HG03558 (cell line): ENCODE data around the gene MYLK.
"Not testable (repeated sequence)": the region's sequence is repeated elsewhere in the genome, so short reads cannot be mapped to it uniquely, and the experiment has no call there.

Source experiments
- ATAC-seq: cut with Tn5 transposase; IDR thresholded peaks from one replicate; pipeline ENCODE4 v1.9.1; 2021; ENCODE audit warnings: moderate number of reproducible peaks; ENCODE audit not compliant: unreplicated experiment; ENCODE audit errors: extremely low read depth

The MYLK gene, protein sequence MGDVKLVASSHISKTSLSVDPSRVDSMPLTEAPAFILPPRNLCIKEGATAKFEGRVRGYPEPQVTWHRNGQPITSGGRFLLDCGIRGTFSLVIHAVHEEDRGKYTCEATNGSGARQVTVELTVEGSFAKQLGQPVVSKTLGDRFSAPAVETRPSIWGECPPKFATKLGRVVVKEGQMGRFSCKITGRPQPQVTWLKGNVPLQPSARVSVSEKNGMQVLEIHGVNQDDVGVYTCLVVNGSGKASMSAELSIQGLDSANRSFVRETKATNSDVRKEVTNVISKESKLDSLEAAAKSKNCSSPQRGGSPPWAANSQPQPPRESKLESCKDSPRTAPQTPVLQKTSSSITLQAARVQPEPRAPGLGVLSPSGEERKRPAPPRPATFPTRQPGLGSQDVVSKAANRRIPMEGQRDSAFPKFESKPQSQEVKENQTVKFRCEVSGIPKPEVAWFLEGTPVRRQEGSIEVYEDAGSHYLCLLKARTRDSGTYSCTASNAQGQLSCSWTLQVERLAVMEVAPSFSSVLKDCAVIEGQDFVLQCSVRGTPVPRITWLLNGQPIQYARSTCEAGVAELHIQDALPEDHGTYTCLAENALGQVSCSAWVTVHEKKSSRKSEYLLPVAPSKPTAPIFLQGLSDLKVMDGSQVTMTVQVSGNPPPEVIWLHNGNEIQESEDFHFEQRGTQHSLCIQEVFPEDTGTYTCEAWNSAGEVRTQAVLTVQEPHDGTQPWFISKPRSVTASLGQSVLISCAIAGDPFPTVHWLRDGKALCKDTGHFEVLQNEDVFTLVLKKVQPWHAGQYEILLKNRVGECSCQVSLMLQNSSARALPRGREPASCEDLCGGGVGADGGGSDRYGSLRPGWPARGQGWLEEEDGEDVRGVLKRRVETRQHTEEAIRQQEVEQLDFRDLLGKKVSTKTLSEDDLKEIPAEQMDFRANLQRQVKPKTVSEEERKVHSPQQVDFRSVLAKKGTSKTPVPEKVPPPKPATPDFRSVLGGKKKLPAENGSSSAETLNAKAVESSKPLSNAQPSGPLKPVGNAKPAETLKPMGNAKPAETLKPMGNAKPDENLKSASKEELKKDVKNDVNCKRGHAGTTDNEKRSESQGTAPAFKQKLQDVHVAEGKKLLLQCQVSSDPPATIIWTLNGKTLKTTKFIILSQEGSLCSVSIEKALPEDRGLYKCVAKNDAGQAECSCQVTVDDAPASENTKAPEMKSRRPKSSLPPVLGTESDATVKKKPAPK (N-terminal part only)

DNA sequence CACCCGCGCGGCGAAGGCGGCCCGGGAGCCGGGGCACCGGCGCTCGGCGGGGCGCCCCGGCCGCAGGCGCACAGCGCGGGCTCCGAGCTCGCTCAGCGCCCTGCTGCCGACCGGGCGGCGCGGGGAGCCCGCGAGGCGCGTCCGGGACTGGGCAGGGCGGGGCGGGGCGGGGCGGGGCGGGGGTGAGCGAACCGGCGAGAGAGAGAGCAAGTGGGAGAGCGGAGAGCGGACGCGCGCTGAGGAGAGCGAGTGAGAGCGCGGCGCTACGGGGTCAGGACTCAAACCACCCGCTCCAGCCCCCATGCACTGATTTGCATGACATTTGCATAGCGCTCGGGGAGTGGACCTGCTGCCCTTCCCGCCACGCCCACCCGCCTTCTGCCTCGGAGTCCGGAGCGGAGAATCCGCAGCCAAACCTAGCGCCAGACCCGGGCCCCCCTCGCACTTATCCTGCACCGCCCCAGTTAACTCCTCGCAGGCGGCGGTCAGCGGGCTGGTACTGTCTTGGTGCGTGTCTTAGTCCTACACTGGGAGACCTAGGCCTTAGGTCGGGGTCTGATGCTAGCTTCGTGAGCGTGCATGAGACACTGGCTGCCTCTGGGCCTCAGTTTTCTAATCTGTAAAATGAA lies at the start of gene MYLK:
Gene MYLK (minus strand): TSS at position 130 of the 629 bp plus-strand sequence. CDS start 90,491 bp downstream, outside the sequence.
- no peak for ATAC-seq

DNA sequence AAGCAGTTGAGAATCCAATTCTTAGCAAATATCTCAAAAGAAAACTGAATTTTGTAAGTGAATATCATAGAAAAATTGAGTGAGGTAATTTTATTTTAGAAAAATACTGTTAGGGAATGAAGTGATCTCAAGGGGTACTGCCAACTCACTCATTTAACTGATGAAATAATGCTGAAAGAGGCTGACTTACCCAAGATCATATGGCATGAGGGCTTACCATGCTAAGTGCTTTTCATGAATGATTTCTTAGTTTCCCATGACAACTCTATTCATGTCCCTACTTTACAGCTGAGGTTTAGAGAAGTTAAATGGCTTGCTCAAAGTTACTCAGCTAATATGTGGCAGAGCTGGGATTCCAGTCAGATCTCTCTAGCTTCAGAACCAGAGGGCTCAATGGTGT lies 46.3 kb upstream of the MYLK start:
- no peak for ATAC-seq

DNA sequence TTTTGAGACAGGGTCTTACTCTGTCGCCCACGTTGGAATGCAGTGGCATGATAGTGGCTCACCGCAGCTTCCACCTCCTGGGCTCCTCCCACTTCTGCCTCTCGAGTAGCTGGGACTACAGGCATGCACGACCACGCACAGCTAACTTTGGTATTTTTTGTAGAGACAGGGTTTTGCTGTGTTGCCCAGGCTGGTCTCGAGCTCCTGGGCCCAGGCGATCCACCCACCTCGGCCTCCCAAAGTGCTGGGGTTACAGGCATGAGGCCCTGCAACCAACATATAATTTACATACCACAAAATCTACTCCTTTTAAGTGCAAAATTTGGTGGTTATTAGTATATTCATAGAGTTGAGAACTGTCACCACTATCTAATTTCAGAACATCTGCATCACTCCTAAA lies 45.2 kb upstream of the MYLK start:
- no peak for ATAC-seq

DNA sequence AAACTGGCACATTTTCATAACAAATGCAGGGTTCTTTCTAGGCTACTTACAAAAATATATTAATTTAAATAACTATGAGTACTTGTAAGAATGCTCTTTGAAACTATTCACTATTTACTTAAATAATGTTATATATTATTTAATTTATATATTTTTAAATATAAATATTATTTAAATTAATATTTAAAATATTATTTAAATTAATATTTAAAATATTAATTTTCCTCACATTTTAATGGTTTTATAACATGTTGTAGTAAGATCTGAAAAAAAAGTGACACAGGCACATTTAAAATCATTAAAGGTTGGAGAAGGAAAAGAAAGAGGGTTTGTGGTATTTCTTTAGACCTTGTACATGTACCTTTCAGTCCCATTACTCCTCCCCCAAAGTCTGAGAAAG lies 42.3 kb upstream of the MYLK start:
- no peak for ATAC-seq

DNA sequence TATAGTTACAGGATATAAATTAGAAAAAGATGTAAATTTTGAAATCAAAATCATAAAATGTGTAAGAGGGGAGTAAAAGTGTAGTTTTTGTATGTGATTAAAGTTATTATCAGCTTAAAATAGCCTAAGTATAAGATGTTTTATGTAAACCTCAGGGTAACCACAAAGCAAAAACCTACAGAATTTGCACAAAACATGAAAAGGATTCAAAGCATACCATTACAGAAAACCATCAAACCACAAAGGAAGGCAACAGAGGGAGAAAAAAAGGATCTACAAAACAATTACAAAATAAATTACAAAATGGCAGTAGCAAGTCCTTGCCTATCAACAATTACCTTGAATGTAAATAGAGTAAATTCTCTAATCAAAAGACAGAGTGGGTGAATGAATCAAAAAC lies 36.7 kb upstream of the MYLK start:
- no peak for ATAC-seq

DNA sequence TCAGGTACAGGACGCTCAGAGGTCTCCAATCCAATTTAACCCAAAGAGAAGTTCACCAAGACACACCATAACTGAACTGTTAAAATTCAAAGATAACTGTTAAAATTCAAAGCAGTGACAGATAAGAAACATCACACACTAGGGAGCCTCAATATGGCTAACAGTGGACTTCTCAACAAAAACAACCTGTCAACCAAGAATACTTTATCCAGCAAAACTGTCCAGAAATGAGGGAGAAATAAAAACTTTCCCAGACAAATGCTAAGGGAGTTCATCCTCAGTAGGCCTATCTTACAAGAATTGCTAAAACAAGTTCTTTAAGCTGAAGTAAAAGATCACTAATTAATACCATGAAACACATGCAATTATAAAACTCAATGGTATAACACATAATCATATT lies 36.3 kb upstream of the MYLK start:
- no peak for ATAC-seq

DNA sequence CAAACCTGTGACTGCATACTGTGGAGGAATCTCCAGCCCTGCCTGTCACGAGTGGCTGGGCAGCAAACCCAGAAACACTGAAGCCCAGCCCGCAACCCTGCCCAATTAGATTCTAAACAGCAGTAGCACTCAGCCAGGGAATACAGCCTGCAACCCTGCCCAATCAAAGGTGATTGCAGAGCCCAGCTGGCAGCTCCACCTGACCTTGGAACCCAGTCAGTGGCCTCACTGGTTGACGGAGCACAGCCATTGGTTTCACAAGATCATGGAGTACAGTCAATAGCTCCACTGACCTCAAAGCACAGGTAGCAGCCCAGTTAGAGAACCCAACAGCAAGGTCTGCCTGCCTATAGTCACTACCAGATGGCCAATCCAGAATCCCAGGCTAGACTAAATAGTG lies 35.2 kb upstream of the MYLK start:
- ATAC-seq, result no peak

DNA sequence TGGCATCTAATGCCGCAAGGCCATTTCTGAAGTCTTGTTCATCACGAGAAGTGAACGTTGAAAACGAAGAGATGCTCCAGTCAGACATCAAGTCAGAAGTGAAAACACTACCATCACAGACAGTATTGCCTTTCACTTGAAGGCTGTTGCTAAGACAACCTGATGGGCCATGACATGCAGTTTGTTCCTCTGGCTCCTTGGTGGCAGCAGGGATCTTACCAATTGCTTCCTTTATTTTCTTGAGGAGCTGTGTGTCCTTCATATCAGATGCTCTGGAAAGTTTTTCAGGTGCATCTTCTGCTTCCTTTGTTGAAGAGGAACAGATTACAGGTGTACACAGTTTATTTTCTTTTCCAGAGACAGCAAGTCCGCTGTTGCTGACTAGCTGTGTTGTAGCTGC lies 30.7 kb upstream of the MYLK start:
- no peak for ATAC-seq

DNA sequence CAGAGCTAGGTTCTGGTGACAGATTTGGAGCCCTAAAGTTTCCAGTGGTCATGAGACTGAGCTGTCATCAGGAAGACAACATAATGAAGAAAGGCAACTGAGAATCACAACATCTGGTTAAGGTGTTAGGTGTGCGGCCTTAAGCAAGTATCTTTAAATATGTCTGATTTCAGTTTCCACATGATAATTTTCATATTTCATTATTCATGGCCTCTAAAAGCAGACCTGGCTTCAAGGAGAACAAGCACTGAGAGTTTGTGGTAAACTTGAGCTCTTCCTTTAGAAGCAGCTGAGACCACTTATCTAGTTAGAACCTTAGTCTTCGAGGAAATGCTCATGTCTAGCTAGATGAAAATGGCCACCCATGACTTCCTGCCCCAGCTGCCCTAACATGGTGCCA lies 25.7 kb upstream of the MYLK start:
- no peak for ATAC-seq

DNA sequence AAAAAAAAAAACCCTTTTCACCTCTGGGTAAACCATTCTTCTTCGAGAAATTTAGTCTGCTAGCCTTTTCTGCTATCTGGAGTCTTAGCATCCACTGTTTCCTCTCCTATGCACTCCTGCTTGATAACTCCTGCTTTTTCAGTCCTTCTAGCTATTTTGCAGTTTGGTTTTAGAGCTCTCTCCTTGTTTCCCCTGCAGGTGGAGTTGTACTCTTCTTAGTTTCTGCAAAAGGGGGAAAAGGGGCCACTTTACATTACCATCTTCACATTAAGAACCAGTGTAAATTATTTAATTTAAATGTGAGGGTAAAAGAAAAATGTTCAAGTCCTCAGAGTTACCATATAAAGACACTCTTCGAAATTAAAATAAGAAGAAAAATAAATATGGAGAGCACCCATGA lies 23.6 kb upstream of the MYLK start:
- no peak for ATAC-seq

DNA sequence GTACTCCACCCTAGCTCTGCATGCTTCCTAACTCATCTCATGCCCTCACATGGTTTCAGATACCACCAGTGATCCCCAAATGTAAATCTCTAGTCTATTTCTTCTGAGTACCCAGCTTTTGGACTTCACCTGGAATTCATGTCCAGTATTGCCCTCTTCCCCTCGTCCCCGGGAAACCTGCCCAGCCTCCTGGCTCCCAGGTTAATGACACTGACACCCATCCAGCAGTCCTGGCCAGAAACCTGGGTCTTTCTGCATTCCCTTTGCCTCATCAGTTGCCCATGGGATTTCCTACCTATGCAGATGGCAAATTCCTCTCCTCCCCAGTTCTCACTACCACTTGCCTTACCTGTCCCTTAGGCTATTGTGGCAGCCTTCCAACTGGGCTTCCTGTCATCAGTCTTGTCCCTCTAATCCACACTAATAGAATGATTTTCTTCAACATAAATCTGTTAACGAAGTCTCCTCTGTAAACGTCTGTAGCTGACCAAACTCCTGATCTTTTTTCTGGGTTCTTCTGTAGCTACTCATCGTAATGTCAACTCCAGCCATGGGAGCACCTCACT lies 15.3 kb upstream of the MYLK start:
- no peak for ATAC-seq

DNA sequence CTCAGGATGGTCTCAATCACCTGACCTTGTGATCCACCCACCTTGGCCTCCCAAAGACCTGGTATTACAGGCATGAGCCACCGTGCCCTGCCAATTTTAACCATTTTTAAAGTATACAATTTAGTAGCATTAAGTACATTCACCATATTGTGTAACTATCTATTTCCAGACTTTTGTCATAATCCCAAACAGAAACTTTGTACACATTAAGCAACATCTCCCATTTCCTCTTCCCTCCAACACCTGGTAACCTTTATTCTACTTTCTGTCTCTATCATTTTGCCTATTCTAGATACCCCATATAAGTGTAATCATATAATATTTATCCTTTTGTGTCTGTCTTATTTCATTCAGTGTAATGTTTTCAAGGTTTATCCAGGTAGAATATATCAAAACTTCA lies 8.9 kb upstream of the MYLK start:
- ATAC-seq, result no peak

DNA sequence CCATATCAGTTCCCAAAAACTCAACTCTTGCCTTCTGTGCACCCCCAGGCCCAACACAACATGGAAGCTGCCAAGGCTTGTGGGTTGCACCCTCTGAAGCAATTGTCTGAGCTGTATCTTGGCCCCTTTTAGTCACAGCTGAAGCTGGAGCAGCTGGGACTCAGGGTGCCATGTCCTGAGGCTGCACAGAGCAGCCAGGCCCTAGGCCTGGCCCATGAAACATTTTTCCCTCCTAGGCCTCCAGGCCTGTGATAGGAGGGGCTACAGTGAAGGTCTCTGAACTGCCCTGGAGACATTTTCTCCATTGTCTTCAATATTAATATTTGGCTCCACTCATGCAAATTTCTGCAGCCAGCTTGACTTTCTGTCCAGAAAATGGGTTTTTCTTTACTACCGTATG lies 8.1 kb upstream of the MYLK start:
- ATAC-seq, result no peak

DNA sequence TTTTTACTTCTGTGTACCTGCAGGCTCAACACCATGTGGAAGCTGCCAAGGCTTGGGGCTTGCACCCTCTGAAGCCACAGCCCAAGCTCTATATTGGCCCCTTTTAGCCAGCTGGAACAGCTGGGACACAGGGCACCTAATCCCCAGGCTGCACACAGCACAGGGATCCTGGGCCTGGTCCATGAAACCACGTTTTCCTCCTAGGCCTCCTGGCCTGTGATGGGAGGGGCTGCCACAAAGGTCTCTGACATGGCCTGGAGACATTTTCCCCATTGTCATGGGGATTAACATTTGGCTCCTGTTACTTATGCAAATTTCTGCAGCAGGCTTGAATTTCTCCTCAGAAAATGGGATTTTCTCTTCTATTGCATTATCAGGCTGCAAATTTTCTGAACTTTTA lies 6.9 kb upstream of the MYLK start:
- ATAC-seq, result not testable (repeated sequence)

DNA sequence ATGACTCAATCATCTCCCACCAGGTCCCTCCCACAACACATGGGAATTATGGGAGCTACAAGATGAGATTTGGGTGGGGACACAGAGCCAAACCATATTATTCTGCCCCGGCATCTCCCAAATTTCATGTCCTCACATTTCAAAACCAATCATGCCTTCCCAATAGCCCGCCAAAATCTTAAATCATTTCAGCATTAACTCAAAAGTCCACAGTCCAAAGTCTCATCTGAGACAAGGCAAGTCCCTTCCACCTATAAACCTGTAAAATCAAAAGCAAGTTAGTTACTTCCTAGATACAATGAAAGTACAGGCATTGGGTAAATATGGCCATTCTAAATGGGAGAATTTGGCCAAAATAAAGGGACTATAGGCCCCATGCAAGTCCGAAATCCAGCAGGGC lies 6.0 kb upstream of the MYLK start:
- ATAC-seq, result not testable (repeated sequence)

DNA sequence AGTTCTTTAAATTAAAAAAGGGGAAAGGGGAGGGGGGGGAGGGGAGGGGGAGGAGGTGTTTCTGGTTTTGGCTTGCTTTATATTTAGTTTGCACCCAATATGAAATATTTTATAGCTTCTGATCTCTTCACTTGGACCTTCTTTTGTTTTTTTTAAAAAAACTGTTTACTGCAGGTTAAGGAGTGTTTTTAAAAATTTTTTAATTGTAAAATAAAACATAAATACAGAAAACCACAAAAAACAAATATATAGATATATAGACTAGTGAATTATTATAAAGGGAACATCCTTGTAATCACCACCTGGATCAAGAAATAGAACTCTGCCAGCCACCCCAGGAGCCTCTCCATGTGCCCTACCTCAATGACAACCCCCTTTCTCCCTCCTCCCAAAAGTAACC lies 861 bp upstream of the MYLK start:
- no peak for ATAC-seq

DNA sequence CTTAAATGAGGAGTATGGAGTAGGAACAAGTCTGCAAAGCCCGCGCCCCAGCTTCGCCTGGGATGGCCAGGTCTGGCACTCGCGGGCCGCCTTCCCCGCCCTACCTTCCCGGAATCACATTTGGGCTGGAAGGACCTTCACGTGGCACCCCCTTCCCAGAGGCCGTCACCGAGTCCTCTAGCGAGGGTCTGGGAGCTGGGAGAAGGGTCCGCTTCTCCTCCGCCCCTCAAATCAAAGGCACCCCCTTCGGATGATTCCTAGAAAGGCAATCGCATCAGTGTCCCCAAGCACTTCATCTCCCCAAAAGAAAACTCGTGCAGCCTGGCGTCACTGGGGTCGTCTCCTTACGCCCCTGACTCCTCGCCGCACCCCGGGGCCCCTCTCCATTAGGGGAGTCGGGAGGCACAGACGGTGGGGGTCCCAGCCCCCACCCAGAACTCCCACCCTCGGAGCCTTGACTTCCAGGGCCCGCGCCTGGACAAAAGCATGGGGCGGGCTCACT lies 380 bp downstream of the MYLK start:
- no peak for ATAC-seq

DNA sequence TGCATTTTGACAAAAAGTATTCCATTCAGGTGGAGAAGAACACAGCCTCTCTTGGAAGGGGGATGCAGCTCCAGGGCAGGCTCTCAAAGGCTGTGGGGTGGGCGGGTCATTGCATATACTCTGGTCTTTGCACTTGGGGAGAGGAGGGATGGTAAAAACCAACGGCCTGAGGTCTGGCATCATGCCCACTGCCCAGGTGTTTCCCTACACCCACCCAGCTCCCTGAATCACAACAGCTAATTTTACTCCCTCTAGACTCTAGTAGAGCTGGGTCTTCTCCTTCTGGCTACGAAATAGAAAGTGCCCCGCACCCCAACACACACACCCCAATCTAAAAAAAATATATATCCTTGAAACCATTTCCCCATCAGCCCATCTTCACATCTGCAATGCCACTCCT lies 1.0 kb downstream of the MYLK start:
- ATAC-seq, result no peak

DNA sequence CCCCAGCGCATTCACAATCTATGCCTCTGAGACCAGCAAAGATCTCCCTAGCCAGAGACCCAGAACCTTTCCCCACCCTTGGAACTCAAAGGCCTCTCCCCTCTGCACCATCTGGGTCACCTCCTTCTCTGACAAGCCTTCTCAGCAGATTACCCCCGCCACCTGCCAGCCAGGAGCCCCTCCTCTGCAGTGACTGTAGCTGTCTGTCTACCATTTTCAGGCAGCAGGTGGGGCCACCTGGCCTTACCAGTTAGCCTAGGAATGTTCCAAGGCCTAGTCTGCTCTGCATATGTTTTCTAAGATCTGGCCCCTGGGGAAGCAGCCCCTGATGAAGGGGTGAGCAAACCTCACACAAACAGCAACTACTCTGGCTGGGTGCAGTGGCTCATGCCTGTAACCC lies 2.4 kb downstream of the MYLK start:
- no peak for ATAC-seq
